ENCODE results near the gene ANKRD44.

The ANKRD44 gene

GRCh38 chr2:197215748-197216360 is 94.7 kb downstream of the ANKRD44 start:
- H3K9me3 ChIP-seq (ENCODE audit: control insufficient read depth, insufficient read depth, low read length): no peaks in the 10 kb centered on the region
- H3K9ac ChIP-seq (ENCODE audit: low read depth, low read length): no peak overlapping the region
- H3K4me1 ChIP-seq (ENCODE audit: control insufficient read depth, insufficient read depth, low read length): no peaks in the 10 kb centered on the region
- H3K4me3 ChIP-seq (ENCODE audit: low read depth, low read length): no peak overlapping the region
- H3K27ac ChIP-seq (ENCODE audit: low read depth, low read length): no peak overlapping the region
- no peaks in the 10 kb centered on the region for H3K27me3 ChIP-seq (ENCODE audit: control insufficient read depth, insufficient read depth, low read length)
- no peaks in the 10 kb centered on the region for H3K36me3 ChIP-seq (ENCODE audit: control insufficient read depth, insufficient read depth, low read length)

GRCh38 chr2:197212344-197213262 is 98.0 kb downstream of the ANKRD44 start:
- H3K9ac ChIP-seq (ENCODE audit: low read depth, low read length): no peak overlapping the region
- no peak overlapping the region for H3K27ac ChIP-seq (ENCODE audit: low read depth, low read length)
- H3K9me3 ChIP-seq (ENCODE audit: control insufficient read depth, insufficient read depth, low read length): no peaks in the 10 kb centered on the region
- no peaks in the 10 kb centered on the region for H3K36me3 ChIP-seq (ENCODE audit: control insufficient read depth, insufficient read depth, low read length)
- H3K27me3 ChIP-seq (ENCODE audit: control insufficient read depth, insufficient read depth, low read length): no peaks in the 10 kb centered on the region
- H3K4me3 ChIP-seq (ENCODE audit: low read depth, low read length): no peak overlapping the region
- no peaks in the 10 kb centered on the region for H3K4me1 ChIP-seq (ENCODE audit: control insufficient read depth, insufficient read depth, low read length)

DNA sequence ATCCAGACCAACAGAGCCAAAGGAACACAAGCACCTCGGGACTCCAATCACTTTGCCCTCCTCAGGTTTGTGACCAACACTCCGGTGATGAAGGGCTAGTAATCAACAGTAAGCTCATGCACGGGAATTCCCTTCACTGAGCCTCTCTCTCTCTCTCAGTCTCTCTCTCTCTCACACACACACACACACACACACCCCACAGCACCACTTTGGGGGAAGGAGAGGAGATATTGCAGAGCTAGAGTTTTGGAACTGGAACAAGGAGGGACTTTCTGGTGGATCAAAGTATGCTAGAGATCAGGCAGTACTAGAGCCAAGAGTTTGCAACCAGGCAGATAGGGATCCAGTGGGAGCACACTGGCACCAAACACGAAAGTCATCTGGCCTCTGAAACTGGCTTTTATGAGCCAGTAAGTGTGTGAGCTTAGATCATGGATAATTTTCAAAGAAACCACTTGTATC is 98.7 kb downstream of the ANKRD44 start:
- H3K9me3 ChIP-seq (ENCODE audit: control insufficient read depth, insufficient read depth, low read length): no peaks in the 10 kb centered on the region
- no peak overlapping the region for H3K9ac ChIP-seq (ENCODE audit: low read depth, low read length)
- H3K27me3 ChIP-seq (ENCODE audit: control insufficient read depth, insufficient read depth, low read length): no peaks in the 10 kb centered on the region
- no peak overlapping the region for H3K27ac ChIP-seq (ENCODE audit: low read depth, low read length)
- no peaks in the 10 kb centered on the region for H3K36me3 ChIP-seq (ENCODE audit: control insufficient read depth, insufficient read depth, low read length)
- no peak overlapping the region for H3K4me3 ChIP-seq (ENCODE audit: low read depth, low read length)
- no peaks in the 10 kb centered on the region for H3K4me1 ChIP-seq (ENCODE audit: control insufficient read depth, insufficient read depth, low read length)

DNA sequence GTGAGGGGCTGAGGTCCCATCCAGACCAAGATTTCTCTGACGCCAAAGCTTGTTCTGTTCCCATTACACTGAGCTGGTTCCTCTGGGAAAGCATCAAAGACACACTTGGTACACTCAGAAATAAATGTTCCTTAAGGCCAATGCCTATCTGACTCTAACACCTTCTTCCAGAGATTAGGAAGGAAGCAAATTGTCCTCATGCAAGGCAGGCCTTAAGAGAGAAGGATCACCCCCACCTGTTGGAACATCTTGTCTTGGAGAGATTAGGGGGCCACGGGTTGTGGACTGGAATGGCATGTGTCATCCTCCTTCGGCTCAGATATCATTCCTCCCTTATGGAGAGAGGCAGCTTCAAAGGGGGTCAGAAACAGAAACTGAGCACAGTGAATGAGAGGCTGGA is 100.2 kb downstream of the ANKRD44 start:
- no peaks in the 10 kb centered on the region for H3K4me1 ChIP-seq (ENCODE audit: control insufficient read depth, insufficient read depth, low read length)

GRCh38 chr2:197209742-197210408 is 100.7 kb downstream of the ANKRD44 start:
- Histone ChIP-seq H3K9me3 (ENCODE audit: control insufficient read depth, insufficient read depth, low read length) (no peaks in the 10 kb centered on the region), H3K27ac (ENCODE audit: low read depth, low read length) (no peak overlapping the region), H3K27me3 (ENCODE audit: control insufficient read depth, insufficient read depth, low read length) (no peaks in the 10 kb centered on the region), H3K9ac (ENCODE audit: low read depth, low read length) (no peak overlapping the region), H3K4me1 (ENCODE audit: control insufficient read depth, insufficient read depth, low read length) (no peaks in the 10 kb centered on the region), H3K36me3 (ENCODE audit: control insufficient read depth, insufficient read depth, low read length) (no peaks in the 10 kb centered on the region), H3K4me3 (ENCODE audit: low read depth, low read length) (no peak overlapping the region)

More for the DNA sequence above, 100.2 kb downstream of the ANKRD44 start:
- Histone ChIP-seq H3K36me3 (ENCODE audit: control insufficient read depth, insufficient read depth, low read length) (no peaks in the 10 kb centered on the region), H3K4me3 (ENCODE audit: low read depth, low read length) (no peak overlapping the region), H3K27ac (ENCODE audit: low read depth, low read length) (no peak overlapping the region), H3K9ac (ENCODE audit: low read depth, low read length) (no peak overlapping the region), H3K27me3 (ENCODE audit: control insufficient read depth, insufficient read depth, low read length) (no peaks in the 10 kb centered on the region), H3K9me3 (ENCODE audit: control insufficient read depth, insufficient read depth, low read length) (no peaks in the 10 kb centered on the region)

DNA sequence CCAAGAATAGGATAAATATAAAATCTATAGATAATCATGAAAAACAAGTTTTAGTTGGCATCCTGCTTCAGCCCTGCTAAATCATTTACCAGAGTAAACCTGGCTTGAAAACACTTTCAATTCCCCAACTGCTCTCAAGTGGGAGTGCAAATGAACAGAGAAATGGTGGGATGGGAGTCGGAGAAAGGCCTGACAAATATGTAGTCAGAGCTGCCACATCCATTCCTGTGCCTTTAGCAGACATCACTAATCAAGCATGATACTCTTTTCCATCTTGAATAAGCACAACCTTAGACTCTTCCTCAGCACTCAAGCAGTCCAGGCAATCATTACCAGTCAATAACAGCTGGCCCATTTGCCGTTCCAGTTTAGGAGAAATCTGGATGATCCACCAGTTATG is 101.3 kb downstream of the ANKRD44 start:
- Histone ChIP-seq H3K27ac (ENCODE audit: low read depth, low read length) (no peak overlapping the region), H3K4me3 (ENCODE audit: low read depth, low read length) (no peak overlapping the region), H3K4me1 (ENCODE audit: control insufficient read depth, insufficient read depth, low read length) (no peaks in the 10 kb centered on the region), H3K36me3 (ENCODE audit: control insufficient read depth, insufficient read depth, low read length) (no peaks in the 10 kb centered on the region), H3K9ac (ENCODE audit: low read depth, low read length) (no peak overlapping the region), H3K27me3 (ENCODE audit: control insufficient read depth, insufficient read depth, low read length) (no peaks in the 10 kb centered on the region), H3K9me3 (ENCODE audit: control insufficient read depth, insufficient read depth, low read length) (no peaks in the 10 kb centered on the region)

GRCh38 chr2:197208841-197209240 is 101.7 kb downstream of the ANKRD44 start:
- Histone ChIP-seq H3K4me1 (ENCODE audit: control insufficient read depth, insufficient read depth, low read length) (no peaks in the 10 kb centered on the region), H3K9me3 (ENCODE audit: control insufficient read depth, insufficient read depth, low read length) (no peaks in the 10 kb centered on the region), H3K27ac (ENCODE audit: low read depth, low read length) (no peak overlapping the region), H3K9ac (ENCODE audit: low read depth, low read length) (no peak overlapping the region), H3K36me3 (ENCODE audit: control insufficient read depth, insufficient read depth, low read length) (no peaks in the 10 kb centered on the region), H3K27me3 (ENCODE audit: control insufficient read depth, insufficient read depth, low read length) (no peaks in the 10 kb centered on the region), H3K4me3 (ENCODE audit: low read depth, low read length) (no peak overlapping the region)

DNA sequence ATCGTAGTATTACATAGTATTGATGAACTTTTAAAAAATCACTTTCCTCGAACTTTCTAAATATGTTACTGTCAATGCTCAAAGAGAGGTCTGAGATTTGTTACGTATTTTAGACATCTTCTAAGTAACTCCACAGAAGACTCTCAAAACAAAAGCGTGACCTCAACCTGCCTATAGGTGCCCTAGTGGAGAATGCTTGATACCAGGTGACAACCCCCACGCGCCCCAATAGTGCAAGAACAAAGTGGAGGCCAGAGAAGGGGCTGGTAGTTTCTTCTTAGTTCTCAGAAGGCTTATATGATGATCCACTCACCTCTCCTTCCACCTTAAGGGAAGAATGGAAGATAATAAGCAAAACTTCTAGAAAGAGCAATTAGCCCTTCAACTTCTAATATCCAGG is 102.6 kb downstream of the ANKRD44 start:
- Histone ChIP-seq H3K4me1 (ENCODE audit: control insufficient read depth, insufficient read depth, low read length) (no peaks in the 10 kb centered on the region), H3K36me3 (ENCODE audit: control insufficient read depth, insufficient read depth, low read length) (no peaks in the 10 kb centered on the region), H3K9me3 (ENCODE audit: control insufficient read depth, insufficient read depth, low read length) (no peaks in the 10 kb centered on the region), H3K27me3 (ENCODE audit: control insufficient read depth, insufficient read depth, low read length) (no peaks in the 10 kb centered on the region), H3K9ac (ENCODE audit: low read depth, low read length) (no peak overlapping the region), H3K4me3 (ENCODE audit: low read depth, low read length) (no peak overlapping the region), H3K27ac (ENCODE audit: low read depth, low read length) (no peak overlapping the region)

- Histone ChIP-seq H3K4me1 (ENCODE audit: control insufficient read depth, insufficient read depth, low read length) (no peaks in the 10 kb centered on the region), H3K36me3 (ENCODE audit: control insufficient read depth, insufficient read depth, low read length) (no peaks in the 10 kb centered on the region)
Observed at GRCh38 chr2:197207598-197207997, 103.0 kb downstream of the ANKRD44 start.

DNA sequence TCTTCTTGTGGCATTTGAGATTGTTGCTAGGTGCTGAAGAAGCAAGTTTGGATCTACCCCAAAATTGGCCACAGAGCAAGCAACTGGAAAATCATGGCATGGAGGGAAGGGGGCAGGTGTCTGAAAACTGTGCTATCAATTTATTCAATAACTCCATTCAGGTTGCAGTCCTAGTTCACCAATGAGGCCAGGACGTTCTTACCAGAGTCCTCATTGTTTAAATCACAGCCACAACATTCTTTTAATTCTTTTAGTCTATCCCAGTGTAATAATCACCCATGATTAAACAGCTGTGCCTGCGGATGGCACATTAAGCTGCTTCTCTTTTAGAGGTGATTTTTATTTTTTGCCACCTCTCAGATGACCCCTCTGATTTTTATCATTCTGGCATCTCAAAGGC is 103.5 kb downstream of the ANKRD44 start:
- Histone ChIP-seq H3K36me3 (ENCODE audit: control insufficient read depth, insufficient read depth, low read length) (no peaks in the 10 kb centered on the region), H3K27ac (ENCODE audit: low read depth, low read length) (no peak overlapping the region), H3K27me3 (ENCODE audit: control insufficient read depth, insufficient read depth, low read length) (no peaks in the 10 kb centered on the region), H3K4me3 (ENCODE audit: low read depth, low read length) (no peak overlapping the region), H3K9me3 (ENCODE audit: control insufficient read depth, insufficient read depth, low read length) (no peaks in the 10 kb centered on the region), H3K4me1 (ENCODE audit: control insufficient read depth, insufficient read depth, low read length) (no peaks in the 10 kb centered on the region), H3K9ac (ENCODE audit: low read depth, low read length) (no peak overlapping the region)

More at GRCh38 chr2:197207598-197207997, 103.0 kb downstream of the ANKRD44 start:
- H3K27ac ChIP-seq (ENCODE audit: low read depth, low read length): no peak overlapping the region
- no peaks in the 10 kb centered on the region for H3K27me3 ChIP-seq (ENCODE audit: control insufficient read depth, insufficient read depth, low read length)
- no peak overlapping the region for H3K9ac ChIP-seq (ENCODE audit: low read depth, low read length)
- no peaks in the 10 kb centered on the region for H3K9me3 ChIP-seq (ENCODE audit: control insufficient read depth, insufficient read depth, low read length)
- H3K4me3 ChIP-seq (ENCODE audit: low read depth, low read length): no peak overlapping the region
